Measurements from ENCODE around the gene CNOT3. TPM values are rescaled to one million over a fixed set of nuclear protein-coding genes. Genes with fewer than 3 reads are reported as not detected.
"Not testable (repeated sequence)": the region's sequence is repeated elsewhere in the genome, so short reads cannot be mapped to it uniquely, and the experiment has no call there.

The CNOT3 gene
- total RNA-seq, 2 donors from 2014 or later: 44.5 to 45.4 TPM

GRCh38 chr19:54173951-54174834 lies 36.6 kb downstream of the CNOT3 start:
- H3K4me3 Mint-ChIP-seq: no peak overlapping the region
- peak overlapping the region; percentile 29 for H3K27ac Mint-ChIP-seq
- H3K27me3 Mint-ChIP-seq: no peaks in the 10 kb centered on the region
- no peak for ATAC-seq
- peaks cover 4% of the 10 kb centered on the region for H3K4me1 Mint-ChIP-seq
- no peaks in the 10 kb centered on the region for H3K36me3 Mint-ChIP-seq (ENCODE audit: low read depth)
- DNase-seq: no peak
- no peaks in the 10 kb centered on the region for H3K9me3 ChIP-seq (ENCODE audit: control insufficient read depth, low read length, poor library complexity, severe bottlenecking)

GRCh38 chr19:54178581-54179261 lies 41.2 kb downstream of the CNOT3 start:
- peaks cover 2% of the 10 kb centered on the region for H3K4me1 Mint-ChIP-seq
- no peaks in the 10 kb centered on the region for H3K36me3 Mint-ChIP-seq (ENCODE audit: low read depth)

GRCh38 chr19:54179262-54179852 lies 41.8 kb downstream of the CNOT3 start:
- no peaks in the 10 kb centered on the region for H3K27me3 Mint-ChIP-seq
- H3K4me3 Mint-ChIP-seq: no peak overlapping the region
- no peak for ATAC-seq

More at GRCh38 chr19:54178581-54179261, 41.2 kb downstream of the CNOT3 start:
- no peaks in the 10 kb centered on the region for H3K27me3 Mint-ChIP-seq
- ATAC-seq (peak; percentile 99), DNase-seq (no peak)
- no peak overlapping the region for H3K4me3 Mint-ChIP-seq
- H3K9me3 ChIP-seq (ENCODE audit: control insufficient read depth, low read length, poor library complexity, severe bottlenecking): no peaks in the 10 kb centered on the region
- no peak overlapping the region for H3K27ac Mint-ChIP-seq

GRCh38 chr19:54179921-54180461 lies 42.4 kb downstream of the CNOT3 start:
- H3K4me3 Mint-ChIP-seq: no peak overlapping the region
- DNase-seq (no peak), ATAC-seq (no peak)
- H3K27me3 Mint-ChIP-seq: no peaks in the 10 kb centered on the region
- no peaks in the 10 kb centered on the region for H3K36me3 Mint-ChIP-seq (ENCODE audit: low read depth)
- peaks cover 2% of the 10 kb centered on the region for H3K4me1 Mint-ChIP-seq
- no peaks in the 10 kb centered on the region for H3K9me3 ChIP-seq (ENCODE audit: control insufficient read depth, low read length, poor library complexity, severe bottlenecking)
- no peak overlapping the region for H3K27ac Mint-ChIP-seq

More at GRCh38 chr19:54179262-54179852, 41.8 kb downstream of the CNOT3 start:
- no peak for DNase-seq
- H3K27ac Mint-ChIP-seq: no peak overlapping the region
- H3K36me3 Mint-ChIP-seq (ENCODE audit: low read depth): no peaks in the 10 kb centered on the region
- no peaks in the 10 kb centered on the region for H3K9me3 ChIP-seq (ENCODE audit: control insufficient read depth, low read length, poor library complexity, severe bottlenecking)
- H3K4me1 Mint-ChIP-seq: peaks cover 2% of the 10 kb centered on the region

- ATAC-seq: no peak
- H3K9me3 ChIP-seq (ENCODE audit: control insufficient read depth, low read length, poor library complexity, severe bottlenecking): no peaks in the 10 kb centered on the region
- DNase-seq: no peak
- Mint-ChIP-seq H3K4me1 (peaks cover 2% of the 10 kb centered on the region), H3K4me3 (no peak overlapping the region), H3K27ac (no peak overlapping the region), H3K36me3 (ENCODE audit: low read depth) (no peaks in the 10 kb centered on the region), H3K27me3 (no peaks in the 10 kb centered on the region)
Observed at GRCh38 chr19:54180691-54181091, 43.1 kb downstream of the CNOT3 start.

- not testable (repeated sequence) for H3K9me3 ChIP-seq (ENCODE audit: control insufficient read depth, low read length, poor library complexity, severe bottlenecking); DNase-seq; H3K27me3 Mint-ChIP-seq; H3K4me3 Mint-ChIP-seq; ATAC-seq; H3K36me3 Mint-ChIP-seq (ENCODE audit: low read depth); H3K27ac Mint-ChIP-seq; H3K4me1 Mint-ChIP-seq
Observed at GRCh38 chr19:54181894-54182293, 44.3 kb downstream of the CNOT3 start.

GRCh38 chr19:54183431-54183830 lies 45.9 kb downstream of the CNOT3 start:
- Mint-ChIP-seq H3K27me3 (no peaks in the 10 kb centered on the region), H3K27ac (no peak overlapping the region), H3K4me1 (peaks cover 13% of the 10 kb centered on the region), H3K4me3 (no peak overlapping the region), H3K36me3 (ENCODE audit: low read depth) (no peaks in the 10 kb centered on the region)
- H3K9me3 ChIP-seq (ENCODE audit: control insufficient read depth, low read length, poor library complexity, severe bottlenecking): no peaks in the 10 kb centered on the region
- ATAC-seq (no peak), DNase-seq (no peak)

- Mint-ChIP-seq H3K36me3 (ENCODE audit: low read depth) (no peaks in the 10 kb centered on the region), H3K27ac (no peak overlapping the region), H3K27me3 (no peaks in the 10 kb centered on the region), H3K4me1 (peaks cover 17% of the 10 kb centered on the region), H3K4me3 (no peak overlapping the region)
- DNase-seq (no peak), ATAC-seq (no peak)
- H3K9me3 ChIP-seq (ENCODE audit: control insufficient read depth, low read length, poor library complexity, severe bottlenecking): no peaks in the 10 kb centered on the region
Observed at GRCh38 chr19:54186351-54186750, 48.8 kb downstream of the CNOT3 start.

GRCh38 chr19:54186934-54187381 lies 49.4 kb downstream of the CNOT3 start:
- H3K27me3 Mint-ChIP-seq: no peaks in the 10 kb centered on the region
- peaks cover 22% of the 10 kb centered on the region for H3K4me1 Mint-ChIP-seq
- H3K4me3 Mint-ChIP-seq: peak overlapping the region; percentile 99
- DNase-seq (no peak), ATAC-seq (no peak)
- peak overlapping the region; percentile 69 for H3K27ac Mint-ChIP-seq
- no peaks in the 10 kb centered on the region for H3K9me3 ChIP-seq (ENCODE audit: control insufficient read depth, low read length, poor library complexity, severe bottlenecking)
- no peaks in the 10 kb centered on the region for H3K36me3 Mint-ChIP-seq (ENCODE audit: low read depth)

GRCh38 chr19:54188215-54188871 lies 50.8 kb downstream of the CNOT3 start:
- H3K36me3 Mint-ChIP-seq (ENCODE audit: low read depth): no peaks in the 10 kb centered on the region
- DNase-seq: peak in 1 of 3 donors; percentile 44

GRCh38 chr19:54189145-54189734 lies 51.7 kb downstream of the CNOT3 start, which contains the start of gene MBOAT7:
MBOAT7 (minus strand) TSS chr19:54189580; CDS start chr19:54188508, 1,072 bp downstream.
- no peaks in the 10 kb centered on the region for H3K27me3 Mint-ChIP-seq
- peak; percentile 0 for ATAC-seq

More at GRCh38 chr19:54188215-54188871, 50.8 kb downstream of the CNOT3 start:
- H3K9me3 ChIP-seq (ENCODE audit: control insufficient read depth, low read length, poor library complexity, severe bottlenecking): no peaks in the 10 kb centered on the region
- Mint-ChIP-seq H3K27ac (peak overlapping the region; percentile 88), H3K4me3 (peak overlapping the region; percentile 99), H3K4me1 (peaks cover 26% of the 10 kb centered on the region), H3K27me3 (no peaks in the 10 kb centered on the region)
- ATAC-seq: no peak

More at GRCh38 chr19:54189145-54189734, 51.7 kb downstream of the CNOT3 start, which contains the start of gene MBOAT7:
- H3K36me3 Mint-ChIP-seq (ENCODE audit: low read depth): no peaks in the 10 kb centered on the region
- no peaks in the 10 kb centered on the region for H3K9me3 ChIP-seq (ENCODE audit: control insufficient read depth, low read length, poor library complexity, severe bottlenecking)
- H3K4me1 Mint-ChIP-seq: peaks cover 26% of the 10 kb centered on the region
- peak within 1 kb of the TSS; percentile 99 for H3K27ac Mint-ChIP-seq
- peak within 1 kb of the TSS; percentile 99 for H3K4me3 Mint-ChIP-seq
- no peak for DNase-seq
